ENCODE results near the gene NAT9.

Gene NAT9

GRCh38 chr17:74785981-74786360, 9.8 kb upstream of the NAT9 start:
- DNase-seq (ENCODE audit: low read depth), result no peak
- H3K4me3 ChIP-seq (ENCODE audit: low read length), result no peak overlapping the region
- TF ChIP-seq CTCF (conservative IDR thresholded peaks at IDR 0.05; ENCODE audit: low read depth, low read length), result no peak

DNA sequence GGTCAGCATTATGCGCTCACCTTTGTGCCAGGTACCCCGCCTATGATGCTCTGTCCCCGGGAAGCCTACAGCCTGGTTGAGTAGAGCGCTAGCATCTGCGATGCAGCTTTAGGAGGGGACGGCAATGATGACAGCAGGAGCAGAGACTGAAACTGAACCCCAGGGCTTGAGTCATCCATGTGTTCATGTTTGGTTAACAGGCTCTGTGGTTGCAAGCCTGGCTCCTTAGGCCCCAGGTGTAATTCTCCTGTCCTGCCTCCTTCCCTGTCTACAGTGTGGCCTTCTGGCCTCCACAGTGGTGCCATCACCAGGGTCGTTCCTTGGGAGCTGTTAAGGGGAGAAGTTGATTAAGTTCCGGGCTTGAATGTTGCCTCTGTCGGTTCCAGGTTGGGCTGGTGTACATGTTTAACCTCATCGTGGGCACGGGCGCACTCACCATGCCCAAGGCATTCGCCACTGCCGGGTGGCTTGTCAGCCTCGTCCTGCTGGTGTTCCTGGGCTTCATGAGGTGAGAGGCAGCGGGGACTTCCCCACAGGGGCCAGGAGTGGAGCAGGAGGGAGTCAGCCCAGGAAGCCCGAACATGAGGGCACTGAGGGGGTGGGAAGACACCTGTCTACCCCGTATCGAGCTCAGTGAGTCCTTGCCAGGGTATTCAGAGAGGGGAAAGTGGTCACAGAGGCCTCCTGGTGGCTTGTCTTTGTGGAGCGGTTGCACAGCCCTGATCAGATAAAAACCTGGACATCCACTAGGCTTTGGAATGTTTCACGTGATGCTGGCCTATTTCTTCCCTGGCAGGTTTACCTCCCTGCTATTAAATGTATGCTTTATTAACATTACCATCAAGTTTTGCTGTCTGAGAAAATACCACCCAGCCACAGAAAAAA, 9.2 kb upstream of the NAT9 start:
- no peak overlapping the region for H3K4me3 ChIP-seq (ENCODE audit: low read length)
- no peak for DNase-seq (ENCODE audit: low read depth)
- peak; percentile 44 for TF ChIP-seq CTCF (conservative IDR thresholded peaks at IDR 0.05; ENCODE audit: low read depth, low read length)

- no peak overlapping the region for H3K4me3 ChIP-seq (ENCODE audit: low read length)
- no peak for TF ChIP-seq CTCF (conservative IDR thresholded peaks at IDR 0.05; ENCODE audit: low read depth, low read length)
- DNase-seq (ENCODE audit: low read depth), result no peak
Observed at GRCh38 chr17:74784125-74784810, 8.1 kb upstream of the NAT9 start.

GRCh38 chr17:74782571-74782970, 6.4 kb upstream of the NAT9 start:
- TF ChIP-seq CTCF (conservative IDR thresholded peaks at IDR 0.05; ENCODE audit: low read depth, low read length), result no peak
- H3K4me3 ChIP-seq (ENCODE audit: low read length), result no peak overlapping the region
- no peak for DNase-seq (ENCODE audit: low read depth)

DNA sequence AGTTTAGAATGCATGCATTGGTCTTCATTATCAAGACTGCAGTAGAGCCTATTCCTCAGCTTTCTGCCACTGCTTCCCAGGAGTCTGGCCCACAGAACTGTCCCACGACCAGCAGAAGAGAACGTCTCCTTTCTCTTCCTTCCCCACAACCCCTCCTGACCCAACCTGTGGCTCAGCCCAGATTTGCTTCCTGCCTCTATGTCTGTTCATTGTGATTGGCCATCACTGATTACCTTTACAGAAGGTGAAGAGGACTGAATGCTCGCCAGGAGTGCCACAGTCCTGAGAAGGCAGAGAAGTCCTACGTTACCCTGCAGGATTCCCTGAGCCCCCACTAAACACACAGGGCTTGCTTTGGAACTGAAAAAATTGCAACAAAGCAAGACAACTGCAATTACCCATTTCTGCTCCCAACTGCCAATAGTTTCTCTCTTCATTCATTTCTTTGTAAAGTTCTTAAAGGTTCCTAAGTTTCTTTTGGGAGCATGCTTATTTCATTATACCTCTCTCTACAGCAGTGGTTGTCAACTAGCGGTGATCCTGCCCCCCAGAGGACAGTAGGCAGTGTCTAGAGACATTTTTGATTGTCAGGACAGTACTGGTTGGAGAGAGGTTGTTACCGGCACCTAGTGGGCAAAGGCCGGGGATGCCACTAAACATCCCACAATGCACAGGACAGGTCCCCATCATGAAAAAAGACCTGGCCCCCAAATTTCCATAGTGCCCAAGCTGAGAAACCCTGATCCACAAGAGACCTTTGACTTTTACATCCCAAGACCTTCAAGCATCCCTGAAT, 4.5 kb upstream of the NAT9 start:
- DNase-seq (ENCODE audit: low read depth), result no peak
- peak; percentile 66 for TF ChIP-seq CTCF (conservative IDR thresholded peaks at IDR 0.05; ENCODE audit: low read depth, low read length)
- no peak overlapping the region for H3K4me3 ChIP-seq (ENCODE audit: low read length)

GRCh38 chr17:74779948-74780400, 3.8 kb upstream of the NAT9 start:
- DNase-seq (ENCODE audit: low read depth), result no peak
- H3K4me3 ChIP-seq (ENCODE audit: low read length), result no peak overlapping the region
- no peak for TF ChIP-seq CTCF (conservative IDR thresholded peaks at IDR 0.05; ENCODE audit: low read depth, low read length)
